Stimulated activated naive CD8-positive, alpha-beta T cell treated with anti-CD3 and anti-CD28 coated beads, Interleukin-15, Interleukin-2, amounts not matched to agents 100 U/mL and 50 U/mL, for 24 hours (primary cell): ENCODE data around the gene ATAT1.
"Not testable (repeated sequence)": the region's sequence is repeated elsewhere in the genome, so short reads cannot be mapped to it uniquely, and the experiment has no call there.

ENCODE experiments used
- ATAC-seq: fragments of 150-1000 bp; cut with Tn5 transposase; one replicate; pipeline ENCODE4 v1.10.0; 2021
- DNase-seq: peaks from one replicate; pipeline ENCODE4 v3.0.0; 2021

The ATAT1 gene

GRCh38 chr6:30651143-30651542 lies 24.5 kb downstream of the ATAT1 start:
- DNase-seq (no peak), ATAC-seq (no peak)

GRCh38 chr6:30654798-30655742 lies 28.4 kb downstream of the ATAT1 start:
- DNase-seq (no peak), ATAC-seq (no peak)

- ATAC-seq (no peak), DNase-seq (no peak)
Observed at GRCh38 chr6:30655743-30656094, 29.0 kb downstream of the ATAT1 start.

GRCh38 chr6:30656513-30656912 lies 29.8 kb downstream of the ATAT1 start:
- DNase-seq (no peak), ATAC-seq (no peak)

- ATAC-seq (no peak), DNase-seq (no peak)
Observed at GRCh38 chr6:30657454-30657853, 30.8 kb downstream of the ATAT1 start.

GRCh38 chr6:30657922-30658321 lies 31.2 kb downstream of the ATAT1 start:
- DNase-seq, ATAC-seq: not testable (repeated sequence)

GRCh38 chr6:30664994-30665767 lies 38.5 kb downstream of the ATAT1 start:
- ATAC-seq = no peak
- DNase-seq = no peak

GRCh38 chr6:30666300-30666699 lies 39.6 kb downstream of the ATAT1 start:
- ATAC-seq = peak; percentile 90
- peak; percentile 77 for DNase-seq

- DNase-seq (no peak), ATAC-seq (no peak)
Observed at GRCh38 chr6:30670760-30671527, 44.3 kb downstream of the ATAT1 start.

GRCh38 chr6:30672445-30673253 lies 46.0 kb downstream of the ATAT1 start, which contains the start of gene DHX16:
Gene DHX16 (minus strand): TSS chr6:30673006. CDS start chr6:30672841, 165 bp downstream.
- ATAC-seq (peak; percentile 81), DNase-seq (peak; percentile 95)

- DNase-seq = no peak
- no peak for ATAC-seq
Observed at GRCh38 chr6:30676660-30677285, 50.1 kb downstream of the ATAT1 start.

GRCh38 chr6:30678964-30679726 lies 52.5 kb downstream of the ATAT1 start:
- peak; percentile 57 for ATAC-seq

GRCh38 chr6:30679765-30680535 lies 53.3 kb downstream of the ATAT1 start:
- ATAC-seq (no peak), DNase-seq (no peak)

More at GRCh38 chr6:30678964-30679726, 52.5 kb downstream of the ATAT1 start:
- peak; percentile 95 for DNase-seq

GRCh38 chr6:30681766-30682142 lies 55.1 kb downstream of the ATAT1 start:
- no peak for DNase-seq

GRCh38 chr6:30682143-30683117 lies 55.8 kb downstream of the ATAT1 start:
- ATAC-seq (peak; percentile 72), DNase-seq (peak; percentile 89)

More at GRCh38 chr6:30681766-30682142, 55.1 kb downstream of the ATAT1 start:
- ATAC-seq = no peak

GRCh38 chr6:30683183-30683979 lies 56.7 kb downstream of the ATAT1 start:
- no peak for DNase-seq
- no peak for ATAC-seq

GRCh38 chr6:30683980-30684338 lies 57.3 kb downstream of the ATAT1 start:
- ATAC-seq (no peak), DNase-seq (no peak)
